ENCODE measurements around the gene HK1.

DNA sequence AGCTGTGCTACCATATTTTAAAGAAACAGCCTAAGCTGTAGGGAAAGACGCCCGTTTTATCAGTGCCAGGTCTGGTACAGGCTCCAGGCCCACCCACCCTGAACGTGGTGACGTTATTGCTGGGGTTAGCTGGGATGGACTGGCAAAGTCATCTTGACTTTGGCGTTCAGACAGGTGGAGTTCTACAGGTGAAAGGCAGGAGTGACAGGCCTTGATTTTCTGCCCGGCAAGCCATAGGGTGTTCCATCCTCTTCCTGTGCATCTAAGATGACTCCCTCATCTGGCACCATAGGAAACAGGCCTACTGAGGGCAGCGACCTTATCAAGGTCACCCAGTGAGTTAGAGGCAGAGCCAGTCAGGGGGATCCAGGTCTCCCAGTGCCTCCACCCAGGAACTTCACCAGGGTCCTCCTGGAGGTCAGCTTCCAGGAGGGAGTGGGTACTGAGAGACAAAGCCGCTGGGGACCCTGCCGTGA, 41.6 kb downstream of the HK1 start:
- TF ChIP-seq, protein P1, sequence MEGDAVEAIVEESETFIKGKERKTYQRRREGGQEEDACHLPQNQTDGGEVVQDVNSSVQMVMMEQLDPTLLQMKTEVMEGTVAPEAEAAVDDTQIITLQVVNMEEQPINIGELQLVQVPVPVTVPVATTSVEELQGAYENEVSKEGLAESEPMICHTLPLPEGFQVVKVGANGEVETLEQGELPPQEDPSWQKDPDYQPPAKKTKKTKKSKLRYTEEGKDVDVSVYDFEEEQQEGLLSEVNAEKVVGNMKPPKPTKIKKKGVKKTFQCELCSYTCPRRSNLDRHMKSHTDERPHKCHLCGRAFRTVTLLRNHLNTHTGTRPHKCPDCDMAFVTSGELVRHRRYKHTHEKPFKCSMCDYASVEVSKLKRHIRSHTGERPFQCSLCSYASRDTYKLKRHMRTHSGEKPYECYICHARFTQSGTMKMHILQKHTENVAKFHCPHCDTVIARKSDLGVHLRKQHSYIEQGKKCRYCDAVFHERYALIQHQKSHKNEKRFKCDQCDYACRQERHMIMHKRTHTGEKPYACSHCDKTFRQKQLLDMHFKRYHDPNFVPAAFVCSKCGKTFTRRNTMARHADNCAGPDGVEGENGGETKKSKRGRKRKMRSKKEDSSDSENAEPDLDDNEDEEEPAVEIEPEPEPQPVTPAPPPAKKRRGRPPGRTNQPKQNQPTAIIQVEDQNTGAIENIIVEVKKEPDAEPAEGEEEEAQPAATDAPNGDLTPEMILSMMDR (IDR thresholded peaks at IDR 0.05) = no peak
- TF ChIP-seq POLR2A (IDR thresholded peaks at IDR 0.05) = no peak
